HepG2 (cell line): ENCODE results near the gene TMEM121. TPM values are rescaled to one million over a fixed set of nuclear protein-coding genes. Genes with fewer than 3 reads are reported as not detected.

Experiments
- CERS6 ChIP-seq: sonication (generic); formaldehyde crosslinking; IDR thresholded peaks from 2 replicates; pipeline ENCODE4 v1.5.0; 2020; ENCODE audit warnings: missing genetic modification reagents
- ERF ChIP-seq: IDR thresholded peaks from 2 replicates; pipeline ENCODE4 v1.6.1; 2018; ENCODE audit warnings: missing biosample characterization, missing genetic modification reagents
- FOXC1 ChIP-seq: sonication (generic); formaldehyde crosslinking; IDR thresholded peaks from 2 replicates; pipeline ENCODE4 v1.8.0; 2022; ENCODE audit warnings: mild to moderate bottlenecking, missing genetic modification reagents, borderline replicate concordance
- FOXP1 ChIP-seq, 2 experiments: fragments of 450-650 bp in 1 of 2; IDR thresholded peaks; 2 replicates each; pipeline ENCODE4 v1.6.1; 2017 to 2018; ENCODE audit warnings: antibody characterized with exemption in 1 of 2
- GABPB1 ChIP-seq: IDR thresholded peaks from 2 replicates; pipeline ENCODE4 v1.6.1; 2016; ENCODE audit warnings: mild to moderate bottlenecking, missing genetic modification reagents, moderate library complexity, missing compliant biosample characterization
- MTF1 ChIP-seq: sonication (generic); formaldehyde crosslinking; IDR thresholded peaks from 2 replicates; pipeline ENCODE4 v1.5.0; 2020; ENCODE audit warnings: missing genetic modification reagents
- MYC ChIP-seq: sonication (generic); formaldehyde crosslinking; IDR thresholded peaks from 2 replicates; pipeline ENCODE4 v1.9.0; 2021; ENCODE audit warnings: missing genetic modification reagents, borderline replicate concordance
- NFYC ChIP-seq: IDR thresholded peaks from 2 replicates; pipeline ENCODE4 v1.6.1; 2016; ENCODE audit warnings: missing genetic modification reagents, missing compliant biosample characterization
- RFXAP ChIP-seq: sonication (generic); formaldehyde crosslinking; IDR thresholded peaks from 2 replicates; pipeline ENCODE4 v1.4.0; 2020; ENCODE audit warnings: missing genetic modification reagents, borderline replicate concordance
- SAP130 ChIP-seq: IDR thresholded peaks from 2 replicates; pipeline ENCODE4 v1.6.1; 2016; ENCODE audit warnings: low read depth
- TP53 ChIP-seq: sonication (generic); formaldehyde crosslinking; conservative IDR thresholded peaks from 2 replicates; pipeline ENCODE4 v1.4.0; 2020; ENCODE audit warnings: missing genetic modification reagents
- ZFY ChIP-seq: sonication (generic); formaldehyde crosslinking; IDR thresholded peaks from 2 replicates; pipeline ENCODE4 v1.4.0; 2020; ENCODE audit warnings: missing genetic modification reagents
- ZNF263 ChIP-seq: sonication (generic); formaldehyde crosslinking; IDR thresholded peaks from 2 replicates; pipeline ENCODE4 v1.4.0; 2020; ENCODE audit warnings: missing genetic modification reagents
- ZNF280B ChIP-seq: sonication (generic); formaldehyde crosslinking; IDR thresholded peaks from 2 replicates; pipeline ENCODE4 v1.5.0; 2020; ENCODE audit warnings: missing genetic modification reagents, mild to moderate bottlenecking, borderline replicate concordance
- ZNF446 ChIP-seq: sonication (generic); formaldehyde crosslinking; IDR thresholded peaks from 2 replicates; pipeline ENCODE4 v1.5.0; 2020; ENCODE audit warnings: mild to moderate bottlenecking, missing genetic modification reagents
- ZNF616 ChIP-seq: sonication (generic); formaldehyde crosslinking; IDR thresholded peaks from 2 replicates; pipeline ENCODE4 v1.5.0; 2020; ENCODE audit warnings: low read depth, mild to moderate bottlenecking, missing genetic modification reagents
- polyA plus RNA-seq, 8 experiments: library from polyadenylated mRNA; depleted of rRNA in 3 of 8; stranded (reverse) in 7 of 8; unstranded in 1 of 8; fragments of >200 nt; fragmentation: Illumina TruSeq in 4 of 8; extraction: Trizol in 4 of 8; gene quantifications; 2 replicates each; pipeline versions ENCODE4 v1.2.1 to v1.2.3, GENCODE V29; 2011 to 2016; ENCODE audit warnings: low read depth in 4 of 8, missing spikeins in 1 of 8, mixed read lengths in 1 of 8; ENCODE audit not compliant: insufficient read depth in 1 of 8
- total RNA-seq, 5 experiments: library from RNA; depleted of rRNA; stranded (reverse); fragments of >200 nt; fragmentation: Illumina TruSeq; extraction: Trizol; gene quantifications; 2 replicates each; pipeline ENCODE4 v1.2.3, GENCODE V29; 2016; ENCODE audit warnings: low read depth in 1 of 5
- TF ChIP-seq, protein P1 (sequence below): sonication (generic); formaldehyde crosslinking; conservative IDR thresholded peaks from 2 replicates; pipeline ENCODE4 v1.4.0; 2020; ENCODE audit warnings: mild to moderate bottlenecking, missing genetic modification reagents, moderate library complexity
- TF ChIP-seq, protein P2 (sequence below): sonication (generic); formaldehyde crosslinking; IDR thresholded peaks from 2 replicates; pipeline ENCODE4 v1.4.0; 2020; ENCODE audit warnings: missing genetic modification reagents, borderline replicate concordance
- TF ChIP-seq, protein P3 (sequence below): IDR thresholded peaks from 2 replicates; pipeline ENCODE4 v1.6.1; 2012; ENCODE audit warnings: inconsistent platforms

TMEM121 gene
- total and polyA plus RNA-seq, 2 of the 13 experiments (the other 11 are each of a cell fraction or from before 2014, with no cell fraction given), result 6.6 to 19.0 TPM

DNA sequence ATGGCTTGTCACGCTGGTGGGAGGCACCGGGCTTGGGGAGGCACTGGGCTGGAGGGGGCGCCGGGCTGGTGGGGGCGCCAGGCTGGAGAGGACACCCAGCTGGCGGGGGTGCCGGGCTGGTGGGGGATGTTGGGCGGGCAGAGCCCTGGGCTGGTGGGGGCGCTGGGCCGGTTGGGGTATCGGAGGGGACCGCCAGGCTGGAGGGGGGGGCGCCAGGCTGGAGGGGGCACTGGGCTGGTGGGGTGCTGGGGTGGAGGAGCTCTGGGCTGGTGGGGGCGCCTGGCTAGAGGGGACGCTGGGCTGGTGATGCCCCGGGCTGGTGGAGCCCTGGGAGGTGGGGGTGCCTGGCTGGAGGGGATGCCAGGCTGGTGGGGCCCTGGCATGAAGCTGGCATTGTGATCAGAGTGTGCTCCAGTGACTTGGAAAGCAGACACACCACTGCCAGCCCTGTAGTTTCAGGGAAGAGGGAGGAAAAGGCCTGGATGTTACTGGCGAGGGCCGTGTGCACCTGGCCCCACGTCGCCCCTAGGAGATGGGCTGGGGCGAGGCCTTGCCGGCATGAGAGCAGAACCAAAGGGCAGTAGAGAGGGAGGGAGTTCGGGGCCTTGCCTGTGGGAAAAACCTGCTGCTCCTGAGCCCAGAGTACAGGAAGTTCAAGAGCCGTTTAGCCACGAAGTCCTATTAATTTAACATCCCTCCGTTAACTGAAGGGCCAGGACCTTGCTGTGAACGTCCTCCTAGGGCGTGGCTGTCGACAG lies 22.3 kb upstream of the TMEM121 start (continued):
- TF ChIP-seq ZNF280B (CRISPR knock-in tag), result 0 out of 2 replicates have a peak, but pooled peaks have one; percentile 16
- no peak for TF ChIP-seq FOXP1 (IDR thresholded peaks at IDR 0.05)
- no peak for TF ChIP-seq FOXP1 (CRISPR knock-in tag; IDR thresholded peaks at IDR 0.05)
- TF ChIP-seq, protein P1, sequence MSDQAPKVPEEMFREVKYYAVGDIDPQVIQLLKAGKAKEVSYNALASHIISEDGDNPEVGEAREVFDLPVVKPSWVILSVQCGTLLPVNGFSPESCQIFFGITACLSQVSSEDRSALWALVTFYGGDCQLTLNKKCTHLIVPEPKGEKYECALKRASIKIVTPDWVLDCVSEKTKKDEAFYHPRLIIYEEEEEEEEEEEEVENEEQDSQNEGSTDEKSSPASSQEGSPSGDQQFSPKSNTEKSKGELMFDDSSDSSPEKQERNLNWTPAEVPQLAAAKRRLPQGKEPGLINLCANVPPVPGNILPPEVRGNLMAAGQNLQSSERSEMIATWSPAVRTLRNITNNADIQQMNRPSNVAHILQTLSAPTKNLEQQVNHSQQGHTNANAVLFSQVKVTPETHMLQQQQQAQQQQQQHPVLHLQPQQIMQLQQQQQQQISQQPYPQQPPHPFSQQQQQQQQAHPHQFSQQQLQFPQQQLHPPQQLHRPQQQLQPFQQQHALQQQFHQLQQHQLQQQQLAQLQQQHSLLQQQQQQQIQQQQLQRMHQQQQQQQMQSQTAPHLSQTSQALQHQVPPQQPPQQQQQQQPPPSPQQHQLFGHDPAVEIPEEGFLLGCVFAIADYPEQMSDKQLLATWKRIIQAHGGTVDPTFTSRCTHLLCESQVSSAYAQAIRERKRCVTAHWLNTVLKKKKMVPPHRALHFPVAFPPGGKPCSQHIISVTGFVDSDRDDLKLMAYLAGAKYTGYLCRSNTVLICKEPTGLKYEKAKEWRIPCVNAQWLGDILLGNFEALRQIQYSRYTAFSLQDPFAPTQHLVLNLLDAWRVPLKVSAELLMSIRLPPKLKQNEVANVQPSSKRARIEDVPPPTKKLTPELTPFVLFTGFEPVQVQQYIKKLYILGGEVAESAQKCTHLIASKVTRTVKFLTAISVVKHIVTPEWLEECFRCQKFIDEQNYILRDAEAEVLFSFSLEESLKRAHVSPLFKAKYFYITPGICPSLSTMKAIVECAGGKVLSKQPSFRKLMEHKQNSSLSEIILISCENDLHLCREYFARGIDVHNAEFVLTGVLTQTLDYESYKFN (CRISPR knock-in tag), result peak; percentile 23; the same call in 1 of the 2 replicates
- TF ChIP-seq SAP130 (CRISPR knock-in tag), result peak; percentile 50
- peak; percentile 32; the same call in 1 of the 2 replicates for TF ChIP-seq MYC (CRISPR knock-in tag)
- no peak for TF ChIP-seq GABPB1 (CRISPR knock-in tag)
- TF ChIP-seq, protein P2, sequence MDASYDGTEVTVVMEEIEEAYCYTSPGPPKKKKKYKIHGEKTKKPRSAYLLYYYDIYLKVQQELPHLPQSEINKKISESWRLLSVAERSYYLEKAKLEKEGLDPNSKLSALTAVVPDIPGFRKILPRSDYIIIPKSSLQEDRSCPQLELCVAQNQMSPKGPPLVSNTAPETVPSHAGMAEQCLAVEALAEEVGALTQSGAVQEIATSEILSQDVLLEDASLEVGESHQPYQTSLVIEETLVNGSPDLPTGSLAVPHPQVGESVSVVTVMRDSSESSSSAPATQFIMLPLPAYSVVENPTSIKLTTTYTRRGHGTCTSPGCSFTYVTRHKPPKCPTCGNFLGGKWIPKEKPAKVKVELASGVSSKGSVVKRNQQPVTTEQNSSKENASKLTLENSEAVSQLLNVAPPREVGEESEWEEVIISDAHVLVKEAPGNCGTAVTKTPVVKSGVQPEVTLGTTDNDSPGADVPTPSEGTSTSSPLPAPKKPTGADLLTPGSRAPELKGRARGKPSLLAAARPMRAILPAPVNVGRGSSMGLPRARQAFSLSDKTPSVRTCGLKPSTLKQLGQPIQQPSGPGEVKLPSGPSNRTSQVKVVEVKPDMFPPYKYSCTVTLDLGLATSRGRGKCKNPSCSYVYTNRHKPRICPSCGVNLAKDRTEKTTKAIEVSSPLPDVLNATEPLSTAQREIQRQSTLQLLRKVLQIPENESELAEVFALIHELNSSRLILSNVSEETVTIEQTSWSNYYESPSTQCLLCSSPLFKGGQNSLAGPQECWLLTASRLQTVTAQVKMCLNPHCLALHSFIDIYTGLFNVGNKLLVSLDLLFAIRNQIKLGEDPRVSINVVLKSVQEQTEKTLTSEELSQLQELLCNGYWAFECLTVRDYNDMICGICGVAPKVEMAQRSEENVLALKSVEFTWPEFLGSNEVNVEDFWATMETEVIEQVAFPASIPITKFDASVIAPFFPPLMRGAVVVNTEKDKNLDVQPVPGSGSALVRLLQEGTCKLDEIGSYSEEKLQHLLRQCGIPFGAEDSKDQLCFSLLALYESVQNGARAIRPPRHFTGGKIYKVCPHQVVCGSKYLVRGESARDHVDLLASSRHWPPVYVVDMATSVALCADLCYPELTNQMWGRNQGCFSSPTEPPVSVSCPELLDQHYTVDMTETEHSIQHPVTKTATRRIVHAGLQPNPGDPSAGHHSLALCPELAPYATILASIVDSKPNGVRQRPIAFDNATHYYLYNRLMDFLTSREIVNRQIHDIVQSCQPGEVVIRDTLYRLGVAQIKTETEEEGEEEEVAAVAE (CRISPR knock-in tag), result no peak
- 0 out of 2 replicates have a peak, but pooled peaks have one; percentile 30 for TF ChIP-seq RFXAP (CRISPR knock-in tag)
- TF ChIP-seq, protein P3, sequence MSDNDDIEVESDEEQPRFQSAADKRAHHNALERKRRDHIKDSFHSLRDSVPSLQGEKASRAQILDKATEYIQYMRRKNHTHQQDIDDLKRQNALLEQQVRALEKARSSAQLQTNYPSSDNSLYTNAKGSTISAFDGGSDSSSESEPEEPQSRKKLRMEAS, result peak; percentile 67
- peak; percentile 59; the same call in 1 of the 2 replicates for TF ChIP-seq ZNF263
- TF ChIP-seq FOXC1 (CRISPR knock-in tag), result no peak
- TF ChIP-seq ERF (CRISPR knock-in tag), result peak; percentile 22; the same call in 1 of the 2 replicates
- peak; percentile 73 for TF ChIP-seq ZFY
- TF ChIP-seq CERS6 (CRISPR knock-in tag), result no peak
- no peak for TF ChIP-seq ZNF446 (CRISPR knock-in tag)
- no peak for TF ChIP-seq TP53 (CRISPR knock-in tag)
- TF ChIP-seq MTF1, result peak; percentile 76; the same call in 1 of the 2 replicates
- TF ChIP-seq NFYC (CRISPR knock-in tag), result no peak
- TF ChIP-seq ZNF616, result 0 out of 2 replicates have a peak, but pooled peaks have one; percentile 36
